Prostate gland (tissue), 2 donors: Measurements from ENCODE around the gene COPB1.

ENCODE experiments used
- CTCF ChIP-seq, 4 experiments: fragments of 200-600 bp in 2 of 4; fragments of 450-650 bp in 2 of 4; sonication (generic) in 2 of 4; IDR thresholded peaks; 1 replicate in 3 of 4; 2 replicates in 1 of 4; pipeline ENCODE4 v1.5.1; 2016 to 2019; ENCODE audit warnings: antibody characterized with exemption in 4 of 4, mild to moderate bottlenecking in 2 of 4, moderate library complexity in 2 of 4
- POLR2A ChIP-seq: fragments of 450-650 bp; IDR thresholded peaks from one replicate; pipeline ENCODE4 v1.6.1; 2016; ENCODE audit warnings: antibody characterized with exemption, mild to moderate bottlenecking

- no peak for TF ChIP-seq CTCF (IDR thresholded peaks at IDR 0.05)
- TF ChIP-seq POLR2A = no peak
These were observed 21.1 kb upstream of the COPB1 start for GRCh38 chr11:14520747-14521151.
